Activated CD8-positive, alpha-beta memory T cell treated with anti-CD3 and anti-CD28 coated beads for 24 hours (primary cell): ENCODE measurements around the gene THAP5.
"Not testable (repeated sequence)": the region's sequence is repeated elsewhere in the genome, so short reads cannot be mapped to it uniquely, and the experiment has no call there.

Experiments
- DNase-seq: peaks from one replicate; pipeline ENCODE4 v3.0.0-alpha.2; 2020

Gene THAP5

DNA sequence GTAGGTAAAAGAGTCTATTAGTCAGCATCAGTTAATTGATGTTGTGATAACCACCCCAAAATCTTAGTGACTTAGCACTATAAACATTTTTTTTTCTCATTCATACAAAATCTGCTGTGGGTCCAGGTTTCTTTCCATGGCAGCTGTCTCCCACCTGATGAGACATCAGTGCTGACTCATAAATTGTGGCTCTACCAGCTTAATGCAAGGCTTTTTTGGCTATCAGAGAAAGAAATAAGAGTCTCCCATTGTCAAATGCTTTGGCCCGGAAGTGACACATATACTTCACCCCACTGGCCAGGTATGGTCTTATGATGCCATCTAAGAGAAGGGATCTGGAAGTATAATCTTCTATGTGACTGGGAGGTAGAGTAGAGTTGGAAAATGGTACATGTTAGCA, 14.7 kb upstream of the THAP5 start:
- DNase-seq = no peak

DNA sequence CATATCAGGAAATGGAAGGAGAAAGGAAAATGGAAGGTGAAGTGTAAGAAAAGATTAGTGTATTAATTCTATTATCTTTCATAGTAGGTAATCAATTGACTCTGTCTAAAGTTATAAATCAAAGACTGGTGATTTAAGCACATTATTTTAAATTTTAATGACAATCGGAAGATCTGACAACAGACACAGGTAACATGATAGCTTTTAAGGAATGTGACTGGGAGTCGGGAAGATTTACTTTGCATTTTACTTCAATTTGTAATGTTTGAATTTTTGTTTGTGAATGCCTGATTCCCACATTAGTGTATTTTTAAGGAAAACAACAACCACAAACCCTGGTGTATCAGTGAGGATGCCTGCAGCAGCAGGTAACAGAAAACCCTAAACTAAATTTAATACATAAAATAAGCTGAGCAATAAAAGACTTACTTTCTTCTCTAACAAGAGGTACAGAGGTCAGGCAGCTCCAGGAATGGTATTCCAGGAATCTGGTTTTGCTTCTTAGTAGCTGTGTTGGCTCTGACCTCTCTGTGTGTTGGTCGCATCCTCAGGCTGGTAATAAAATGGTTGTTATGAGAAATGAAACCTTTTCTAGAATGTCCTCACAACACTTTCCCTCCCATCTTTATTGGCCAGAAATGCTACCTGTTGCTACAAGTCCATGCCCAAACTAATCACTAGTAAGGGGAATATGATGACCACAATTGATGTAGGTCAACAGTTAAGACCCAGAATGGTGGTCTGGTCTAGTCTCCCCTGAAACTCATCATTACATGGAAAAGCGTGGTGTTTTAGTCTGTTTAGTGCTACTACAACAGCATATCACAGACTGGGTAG, 12.4 kb upstream of the THAP5 start:
- DNase-seq = no peak

DNA sequence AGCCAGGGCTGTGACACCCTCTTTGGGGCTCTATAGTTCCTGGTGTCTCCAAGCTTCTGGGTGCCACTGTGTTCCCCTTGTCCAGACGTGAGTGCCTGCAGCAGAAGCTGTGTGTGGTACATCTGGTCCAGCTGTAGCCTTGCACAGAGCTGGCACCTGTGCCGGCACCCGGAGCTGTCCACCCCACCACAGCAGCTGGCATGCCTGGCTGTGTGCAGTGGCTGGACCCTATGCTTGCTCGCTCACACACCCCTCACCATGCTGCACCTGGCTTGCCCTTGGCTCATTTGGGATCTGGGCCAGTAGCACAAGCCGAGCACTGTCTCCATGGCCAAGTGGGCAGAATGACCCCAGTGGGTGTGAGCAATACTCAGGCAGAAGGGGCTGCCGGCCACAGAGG, 10.8 kb upstream of the THAP5 start:
- DNase-seq = no peak

DNA sequence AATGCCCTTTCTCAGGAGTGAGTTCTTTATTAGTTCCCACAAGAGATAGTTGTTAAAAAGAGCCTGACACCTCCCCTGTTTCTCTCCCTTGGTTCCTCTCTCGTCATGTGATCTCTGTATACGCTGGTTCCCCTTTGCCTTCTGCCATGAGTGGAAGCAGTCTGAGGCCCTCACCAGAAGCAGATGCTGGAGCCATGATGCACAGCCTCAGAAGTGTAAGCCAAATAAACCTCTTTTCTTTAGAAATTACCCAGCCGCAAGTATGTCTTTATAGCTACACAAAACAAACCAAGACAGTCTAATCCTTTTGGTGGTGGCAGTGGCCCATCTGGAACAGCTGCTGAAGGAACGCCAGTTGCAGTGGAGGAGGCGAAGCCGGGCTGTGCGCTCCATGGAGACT, 9.4 kb upstream of the THAP5 start:
- DNase-seq = no peak

DNA sequence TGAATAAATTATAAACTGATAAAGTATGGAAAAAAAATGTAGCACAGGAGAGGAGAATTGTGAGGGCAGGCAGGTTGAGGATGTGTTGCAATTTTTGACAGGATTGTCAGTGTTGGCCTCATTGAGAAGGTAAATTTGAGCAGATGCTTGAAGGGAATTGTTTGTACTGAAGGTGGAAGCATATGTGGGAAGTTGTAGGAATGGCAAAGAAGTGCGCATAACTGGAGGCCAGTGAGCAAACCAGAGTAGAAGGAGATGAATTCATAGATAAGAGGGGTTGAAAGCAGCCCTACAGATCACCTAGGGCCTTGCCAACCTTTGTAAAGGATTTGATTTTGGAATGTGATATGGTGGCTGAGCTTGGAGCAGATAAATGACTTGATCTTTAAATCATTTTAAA, 6.6 kb upstream of the THAP5 start:
- no peak for DNase-seq

DNA sequence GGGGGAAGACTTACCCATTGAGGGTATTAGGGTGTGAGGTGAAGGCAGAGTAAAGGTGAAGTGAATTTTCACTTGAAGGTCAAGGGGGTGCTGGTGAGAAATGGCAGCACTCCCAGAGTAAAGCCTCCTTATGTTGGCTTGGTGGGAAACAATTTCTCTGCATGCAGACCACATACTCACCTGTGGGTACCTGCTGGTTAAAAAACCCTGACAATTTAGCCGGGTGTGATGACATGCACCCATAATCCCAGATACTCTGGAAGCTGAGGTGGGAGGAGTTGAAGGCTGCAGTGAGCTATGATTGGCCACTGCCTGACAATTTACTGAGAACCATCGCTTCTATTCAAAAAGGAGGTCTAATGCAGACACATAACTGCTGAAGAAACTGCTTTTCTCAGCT, 5.7 kb upstream of the THAP5 start:
- DNase-seq = no peak

DNA sequence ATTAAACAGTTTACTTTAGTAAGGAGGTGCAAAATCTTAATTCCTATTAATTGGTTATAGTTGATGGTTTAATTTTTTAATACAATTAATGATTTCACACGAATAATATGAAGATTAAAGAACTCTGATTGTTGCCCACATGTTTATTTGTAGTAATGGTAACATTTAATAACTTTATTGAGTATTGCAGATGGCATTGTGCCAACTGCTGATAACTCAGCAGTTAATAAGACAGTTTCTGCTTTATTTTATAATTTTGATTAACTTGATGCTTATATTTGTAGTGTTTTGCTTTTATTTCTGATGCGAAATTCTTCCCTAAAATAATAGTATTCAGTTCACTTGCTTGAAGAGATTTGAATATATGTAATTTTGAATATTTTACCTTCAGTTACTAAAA, 3.0 kb upstream of the THAP5 start:
- no peak for DNase-seq

DNA sequence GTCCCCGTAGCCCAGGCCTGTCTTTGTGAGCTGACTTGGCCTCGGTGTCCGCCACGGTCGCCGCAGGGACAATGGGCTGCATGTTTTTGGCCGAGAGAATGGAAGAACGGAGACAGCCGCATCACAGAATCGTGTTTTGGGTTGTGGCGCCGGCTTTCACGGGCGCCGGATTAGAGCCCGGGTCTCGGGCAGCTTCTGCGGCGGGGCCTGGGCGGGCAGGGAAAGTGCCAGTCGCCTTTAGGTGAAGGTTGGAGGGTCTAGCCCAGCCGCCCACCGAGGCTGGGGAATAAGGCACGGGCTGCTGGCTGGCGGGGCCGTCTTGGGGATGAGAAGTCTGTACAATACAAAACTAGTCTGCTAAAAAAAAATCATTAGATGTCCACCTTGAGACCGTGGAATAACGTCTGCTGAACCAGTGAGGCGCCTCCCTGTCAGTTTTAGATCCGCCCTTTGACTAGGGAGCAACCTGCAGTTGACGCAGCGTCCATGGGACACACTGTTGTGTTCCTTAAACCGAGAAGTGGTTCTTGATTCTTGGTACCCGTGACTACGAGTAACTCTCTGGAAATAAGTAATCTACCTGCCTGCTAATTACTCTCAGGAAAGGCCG, 745 bp upstream of the THAP5 start:
- DNase-seq = no peak

DNA sequence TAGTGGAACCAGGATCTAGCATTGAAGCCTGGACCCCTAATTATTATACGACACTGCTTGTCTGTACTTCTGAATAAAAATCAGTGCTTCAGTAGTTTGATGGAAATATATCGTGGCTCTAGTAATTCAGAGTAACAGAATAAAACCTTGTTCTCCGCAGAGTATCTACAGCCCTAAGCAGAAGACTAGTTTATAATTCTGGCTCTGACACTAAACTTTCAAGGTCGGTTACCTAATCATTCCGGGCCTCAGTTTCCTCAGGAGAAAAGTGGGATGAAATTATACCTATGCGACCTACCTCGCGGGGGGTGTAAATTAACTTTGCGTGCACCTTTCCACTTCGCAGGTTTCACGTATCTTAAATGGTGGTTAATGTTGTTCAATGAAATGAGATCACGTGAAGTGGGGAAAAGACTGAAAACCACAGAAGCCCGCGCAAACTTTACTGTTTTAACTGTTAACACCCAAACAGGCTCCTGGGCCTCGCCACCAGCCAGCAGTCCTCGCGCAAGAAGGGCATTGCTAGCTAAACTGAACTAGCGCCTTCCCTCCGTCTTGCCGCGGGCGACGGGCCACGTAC, 615 bp downstream of the THAP5 start:
- no peak for DNase-seq

DNA sequence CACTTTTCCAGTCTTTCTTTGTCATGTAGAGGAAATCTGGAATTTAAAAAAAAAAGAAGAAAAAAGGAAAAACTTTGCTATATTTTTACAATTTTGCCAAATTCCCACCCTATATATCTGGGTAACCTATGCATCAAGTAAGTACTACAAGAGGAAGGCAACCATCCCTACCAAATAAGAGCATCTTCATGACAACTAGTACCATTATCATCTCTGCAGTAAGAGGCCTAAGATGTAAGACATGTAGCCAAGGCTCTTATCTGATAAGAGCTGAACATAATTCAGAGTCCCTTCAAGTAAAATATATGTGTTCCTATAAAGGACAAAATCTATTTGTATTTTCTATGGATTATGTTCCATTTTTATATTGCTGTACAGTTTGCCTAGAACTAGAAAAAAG, 3.5 kb downstream of the THAP5 start:
- DNase-seq = no peak

DNA sequence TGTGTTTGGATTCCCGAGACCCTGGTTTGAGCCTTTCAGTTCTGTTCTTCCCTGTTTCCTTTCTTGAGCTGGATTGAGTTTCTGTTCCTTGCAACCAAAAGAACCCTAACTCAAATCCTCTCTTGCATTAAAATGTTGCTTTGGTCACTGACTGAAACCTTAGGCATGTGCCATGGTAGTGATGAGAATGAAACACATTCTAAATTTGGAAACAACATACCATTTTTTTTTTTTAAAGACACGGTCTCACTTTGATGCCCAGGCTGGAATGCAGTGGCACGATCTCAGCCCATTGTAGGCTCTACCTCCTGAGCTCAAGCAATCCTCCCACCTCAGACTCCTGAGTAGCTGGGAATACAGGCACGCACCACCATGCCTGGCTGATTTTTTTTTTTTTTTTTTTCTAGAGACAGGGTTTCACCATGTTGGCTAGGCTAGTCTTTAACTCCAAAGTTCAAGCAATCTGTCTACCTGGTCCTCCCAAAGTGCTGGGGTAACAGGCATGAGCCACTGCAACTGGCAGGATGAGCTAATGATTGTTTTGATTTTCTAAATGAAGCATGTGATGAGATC, 8.4 kb downstream of the THAP5 start:
- no peak for DNase-seq

DNA sequence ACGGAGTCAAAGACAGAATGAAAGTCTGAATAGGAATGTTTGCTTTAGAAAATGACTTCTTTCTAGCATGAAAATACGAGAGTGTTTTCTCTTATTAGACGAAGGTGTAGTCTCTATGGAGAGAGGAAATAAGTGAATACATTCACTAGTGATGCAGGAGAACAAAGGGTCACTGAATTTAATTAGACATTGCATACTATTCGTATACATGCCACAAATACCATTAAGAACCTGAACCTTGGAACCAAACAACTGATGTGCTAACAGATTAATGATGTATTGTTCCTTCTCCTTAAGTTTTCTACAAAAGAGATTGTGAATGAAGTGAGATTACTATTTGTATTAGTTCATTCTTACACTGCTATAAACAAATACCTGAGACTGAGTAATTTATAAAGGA, 10.3 kb downstream of the THAP5 start:
- DNase-seq = no peak

DNA sequence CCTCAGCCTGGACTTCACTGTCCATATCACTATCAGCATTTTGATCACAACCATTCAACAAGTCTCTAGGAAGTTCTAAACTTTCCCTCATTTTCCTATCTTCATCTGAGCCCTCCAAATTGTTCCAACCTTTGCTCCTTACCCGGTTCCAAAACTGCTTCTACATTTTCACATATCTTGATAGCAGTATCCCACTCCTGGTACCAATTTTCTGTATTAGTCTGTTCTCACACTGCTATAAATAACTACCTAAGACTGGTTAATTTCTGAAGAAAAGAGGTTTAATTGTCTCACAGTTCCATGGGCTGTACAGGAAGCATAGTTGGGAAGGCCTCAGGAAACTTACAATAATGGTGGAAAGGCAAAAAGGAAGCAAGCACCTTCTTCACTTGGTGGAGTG, 11.9 kb downstream of the THAP5 start:
- DNase-seq = no peak

DNA sequence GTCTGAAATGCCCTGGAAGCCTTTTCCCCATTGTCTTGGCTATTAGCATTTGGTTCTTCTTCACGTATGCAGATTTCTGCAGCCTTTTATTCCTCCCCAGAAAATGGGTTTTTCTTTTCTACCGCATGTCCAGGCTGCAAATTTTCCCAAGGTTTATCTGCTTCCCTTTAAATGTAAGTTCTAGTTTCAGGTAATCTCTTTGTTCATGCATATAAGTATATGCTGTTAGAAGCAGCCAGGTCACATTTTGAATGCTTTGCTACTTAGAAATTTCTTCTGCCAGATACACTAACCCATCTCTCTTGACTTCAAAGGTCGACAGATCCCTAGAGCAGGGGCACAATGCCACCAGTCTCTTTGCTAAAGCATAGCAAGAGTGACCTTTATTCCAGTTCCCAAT, 12.3 kb downstream of the THAP5 start:
- DNase-seq = no peak

DNA sequence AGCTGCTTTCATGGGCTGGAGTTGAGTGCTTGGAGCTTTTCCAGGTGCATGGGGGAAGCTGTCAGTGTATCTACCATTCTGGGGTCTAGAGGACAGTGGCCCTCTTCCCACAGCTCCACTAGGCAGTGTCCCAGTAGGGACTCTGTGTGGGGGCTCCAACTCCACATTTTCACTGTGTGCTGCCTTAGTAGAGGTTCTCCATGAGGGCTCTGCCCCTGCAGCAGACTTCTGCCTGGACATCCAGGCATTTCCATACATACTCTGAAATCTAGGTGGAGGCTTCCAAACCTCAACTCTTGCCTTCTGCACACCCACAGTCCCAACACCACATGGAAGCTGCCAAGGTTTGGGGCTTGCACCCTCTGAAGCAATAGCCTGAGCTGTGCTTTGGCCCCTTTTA, 12.8 kb downstream of the THAP5 start:
- DNase-seq = not testable (repeated sequence)

DNA sequence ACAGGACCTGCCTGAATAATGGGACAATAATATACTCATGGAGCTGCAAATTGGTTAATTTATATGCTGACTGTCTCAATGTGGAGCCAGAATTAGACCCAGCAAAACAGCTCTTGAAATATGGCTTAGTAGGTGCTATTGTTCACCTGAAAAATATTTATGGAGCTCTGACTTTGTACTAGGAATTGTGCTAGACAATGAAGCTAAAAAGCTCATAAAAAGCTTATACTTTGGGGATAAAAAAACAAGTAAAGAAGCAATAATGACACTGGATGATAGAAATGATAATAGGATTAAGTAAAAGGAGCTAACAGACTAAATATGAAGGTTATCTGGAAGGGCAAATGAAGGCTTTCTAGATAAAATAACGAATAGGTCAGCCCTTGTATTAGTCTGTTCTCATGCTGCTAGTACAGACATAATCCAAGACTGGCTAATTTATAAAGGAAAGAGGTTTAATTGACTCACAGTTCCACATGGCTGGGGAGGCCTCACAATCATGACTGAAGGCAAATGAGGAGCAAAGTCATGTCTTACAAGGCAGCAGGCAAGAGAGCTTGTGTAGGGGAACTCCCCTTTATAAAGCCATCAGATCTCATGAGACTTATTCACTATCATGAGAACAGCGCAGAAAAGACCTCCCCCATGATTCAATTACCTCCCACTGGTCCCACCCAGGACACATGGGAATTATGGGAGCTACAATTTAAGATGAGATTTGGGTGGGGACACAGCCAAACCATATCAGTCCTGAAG, 21.2 kb downstream of the THAP5 start:
- not testable (repeated sequence) for DNase-seq

DNA sequence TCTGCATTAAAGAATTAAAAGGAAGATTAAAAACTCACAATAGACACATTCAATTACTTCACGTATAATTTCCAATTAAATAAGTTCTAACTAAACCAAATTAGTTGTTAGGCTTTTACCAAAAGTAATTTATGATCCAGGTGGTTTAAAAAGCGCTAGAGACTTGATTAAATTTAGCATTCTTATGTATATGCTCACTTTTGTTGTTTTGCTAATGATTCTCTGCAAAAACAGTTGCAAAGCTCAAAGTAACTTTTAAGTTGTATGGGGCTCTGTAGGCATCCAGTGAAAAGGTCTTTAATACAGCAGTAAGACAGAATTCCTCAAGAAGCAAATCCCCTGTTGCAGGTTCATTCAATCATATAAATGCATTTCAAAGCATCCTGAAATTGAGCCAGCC, 28.0 kb downstream of the THAP5 start:
- DNase-seq = no peak

DNA sequence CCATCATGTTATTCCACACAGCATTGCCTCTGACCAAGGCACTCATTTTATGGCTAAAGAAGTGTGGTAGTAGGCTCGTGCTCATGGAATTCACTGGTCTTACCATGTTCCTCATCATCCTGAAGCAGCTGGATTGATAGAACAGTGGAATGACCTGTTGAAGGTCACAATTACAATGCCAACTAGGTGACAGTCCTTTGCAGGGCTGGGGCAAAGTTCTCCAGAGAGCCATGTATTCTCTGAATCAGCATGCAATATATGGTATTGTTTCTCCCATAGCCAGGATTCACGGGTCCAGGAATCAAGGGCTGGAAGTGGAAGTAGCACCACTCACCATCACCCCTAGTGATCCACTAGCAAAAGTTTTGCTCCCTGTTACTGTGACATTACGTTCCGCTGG, 30.8 kb downstream of the THAP5 start:
- DNase-seq = not testable (repeated sequence)

DNA sequence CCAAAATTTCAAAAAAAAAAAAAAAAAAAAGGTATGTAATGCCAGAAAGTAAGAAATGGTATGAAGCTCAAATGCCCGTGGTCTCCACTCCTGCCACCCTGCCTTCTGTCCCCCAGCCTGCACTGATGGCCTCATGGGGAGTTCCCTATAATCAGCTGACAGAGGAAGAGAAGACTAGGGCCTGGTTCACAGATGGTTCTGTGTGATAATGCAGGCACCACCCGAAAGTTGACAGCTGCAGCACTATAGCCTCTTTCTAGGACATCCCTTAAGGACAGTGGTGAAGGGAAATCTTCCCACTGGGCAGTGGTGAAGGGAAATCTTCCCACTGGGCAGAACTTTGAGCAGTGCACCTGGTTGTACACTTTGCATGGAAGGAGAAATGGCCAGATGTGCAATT, 31.3 kb downstream of the THAP5 start:
- not testable (repeated sequence) for DNase-seq

DNA sequence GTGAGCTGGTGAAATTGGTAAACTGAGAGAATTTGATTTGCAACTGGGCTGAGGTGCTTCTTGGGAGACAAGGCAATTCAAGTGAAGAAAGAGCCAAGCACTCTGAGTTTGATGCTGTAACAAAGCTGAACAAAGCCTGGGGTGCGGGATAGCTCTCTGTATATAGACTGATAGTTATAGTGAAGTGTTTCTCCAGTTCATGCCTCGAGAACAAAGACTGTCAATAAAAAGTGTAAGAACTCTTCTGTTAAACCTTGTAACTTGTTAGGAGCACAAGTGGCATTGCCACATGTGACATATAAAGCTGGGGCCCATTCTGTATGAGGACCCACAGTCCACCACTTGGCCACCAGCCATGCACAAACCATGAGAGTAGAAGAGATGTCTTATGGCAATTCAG, 32.3 kb downstream of the THAP5 start:
- DNase-seq = no peak

DNA sequence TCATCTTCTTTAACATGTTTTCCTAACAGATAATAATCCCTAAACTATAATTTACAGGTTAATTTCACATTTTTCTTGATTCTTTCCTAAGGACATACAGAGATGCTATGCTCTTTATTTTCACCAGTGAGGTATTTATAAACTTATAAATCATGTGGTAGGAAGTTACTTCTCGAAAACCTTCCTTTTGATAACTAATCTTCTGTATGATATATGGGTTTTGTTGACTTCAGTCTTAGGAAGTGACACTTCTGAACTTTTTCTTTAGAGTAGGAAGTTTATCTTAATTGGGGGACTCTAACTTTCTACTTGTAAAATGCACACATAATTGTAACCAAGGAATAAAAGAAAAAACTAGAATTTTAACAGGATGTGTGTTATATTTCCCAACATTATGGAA, 33.8 kb downstream of the THAP5 start:
- DNase-seq = no peak

DNA sequence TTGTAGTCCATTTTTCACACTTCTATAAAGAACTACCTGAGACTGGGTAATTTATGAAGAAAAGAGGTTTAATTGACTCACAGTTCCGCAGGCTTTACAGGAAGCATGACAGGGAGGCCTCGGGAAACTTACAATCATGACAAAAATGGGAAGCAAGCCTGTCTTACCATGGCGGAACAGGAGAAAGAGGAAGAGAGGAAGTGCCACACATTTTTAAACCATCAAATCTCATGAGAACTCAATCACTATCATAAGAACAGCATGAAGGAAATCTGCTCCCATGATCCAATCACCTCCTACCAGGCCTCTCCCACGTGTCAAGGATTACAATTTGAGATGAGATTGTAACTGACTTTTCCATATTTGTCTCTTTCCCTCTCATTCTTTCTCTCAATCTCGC, 34.2 kb downstream of the THAP5 start:
- DNase-seq = no peak

DNA sequence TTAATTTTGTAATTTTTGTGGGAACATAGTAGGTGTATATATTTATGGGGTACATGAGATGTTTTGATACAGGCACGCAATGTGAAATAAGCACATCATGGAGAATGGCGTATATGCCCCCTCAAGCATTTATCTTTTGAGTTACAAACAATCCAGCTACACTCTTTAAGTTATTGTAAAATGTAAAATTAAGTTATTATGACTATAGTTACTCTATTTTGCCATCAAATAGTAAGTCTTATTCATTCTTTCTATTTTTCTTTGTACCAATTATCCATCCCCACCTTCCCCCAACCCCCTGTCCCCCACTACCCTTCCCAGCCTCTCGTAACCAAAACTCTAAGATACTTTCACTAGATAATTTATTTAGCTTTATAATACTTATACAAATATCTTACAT, 35.8 kb downstream of the THAP5 start:
- DNase-seq = no peak
